Esophagus (tissue), 2 donors: ENCODE data around the gene ARL9. TPM values are rescaled to one million over a fixed set of nuclear protein-coding genes. Genes with fewer than 3 reads are reported as not detected.

Experiments
- H3K27ac ChIP-seq, 2 donors: one replicate each; pipeline ENCODE4 v1.5.1; 2013; ENCODE audit warnings: low read depth in 2 of 2, mild to moderate bottlenecking in 2 of 2, inconsistent platforms in 1 of 2, low read length in 1 of 2, moderate library complexity in 1 of 2
- H3K27me3 ChIP-seq, 2 donors: one replicate each; pipeline ENCODE4 v1.6.1; 2013; ENCODE audit warnings: low read length in 2 of 2, control low read depth in 1 of 2, mild to moderate bottlenecking in 1 of 2; ENCODE audit not compliant: insufficient read depth in 2 of 2, control insufficient read depth in 1 of 2
- H3K36me3 ChIP-seq, 2 donors: one replicate each; pipeline ENCODE4 v1.6.1; 2013; ENCODE audit warnings: low read length in 1 of 2; ENCODE audit not compliant: control insufficient read depth in 2 of 2, insufficient read depth in 2 of 2
- H3K4me1 ChIP-seq, 2 donors: one replicate each; pipeline ENCODE4 v1.6.1; 2013; ENCODE audit warnings: low read length in 1 of 2; ENCODE audit not compliant: control insufficient read depth in 2 of 2, insufficient read depth in 2 of 2
- H3K4me3 ChIP-seq, 2 donors: one replicate each; pipeline ENCODE4 v1.5.1; 2013; ENCODE audit warnings: low read length in 2 of 2, mild to moderate bottlenecking in 2 of 2, low read depth in 1 of 2, moderate library complexity in 1 of 2
- H3K9me3 ChIP-seq, 2 donors: one replicate each; pipeline ENCODE4 v1.6.1; 2013; ENCODE audit warnings: mild to moderate bottlenecking in 2 of 2, low read depth in 1 of 2, low read length in 1 of 2, moderate library complexity in 1 of 2; ENCODE audit not compliant: control insufficient read depth in 2 of 2, insufficient read depth in 1 of 2
- WGBS, 2 donors: extraction: QIAGEN DNeasy Blood & Tissue Kit; methylation state at CpG; one replicate each; pipeline ENCODE4 v1.1.7; 2013; 5-methylcytosine and 5-hydroxymethylcytosine counted together
- polyA plus RNA-seq, 2 donors: library from polyadenylated mRNA; stranded (reverse); fragments of 200-250 nt; gene quantifications; one replicate each; pipeline ENCODE4 v1.2.3, GENCODE V29; 2013
- donor health status: healthy with polysubstance abuse.
- donor health status: Bipolar disorder and iron deficiency.

The ARL9 gene
- polyA plus RNA-seq, 2 donors: 0.34 to 0.37 TPM

GRCh38 chr4:56530269-56531148, 24.9 kb downstream of the ARL9 start:
- Histone ChIP-seq H3K27ac (no peak overlapping the region), H3K27me3 (peaks cover 0 to 2% of the 10 kb centered on the region in 2 donors), H3K4me1 (peaks cover 2 to 5% of the 10 kb centered on the region in 2 donors), H3K9me3 (no peaks in the 10 kb centered on the region), H3K4me3 (peak overlapping the region; percentile 47 to 57), H3K36me3 (no peaks in the 10 kb centered on the region)
- 2 to 4% methylated on average over 57 to 68 of the region's 68 CpGs for WGBS, 2 donors

GRCh38 chr4:56531149-56531770, 25.7 kb downstream of the ARL9 start:
- WGBS, 2 donors: 34 to 39% methylated on average over 11 of the region's 11 CpGs
- Histone ChIP-seq H3K27me3 (peaks cover 0 to 2% of the 10 kb centered on the region in 2 donors), H3K36me3 (no peaks in the 10 kb centered on the region), H3K9me3 (no peaks in the 10 kb centered on the region), H3K4me1 (peaks cover 2 to 5% of the 10 kb centered on the region in 2 donors), H3K4me3 (peak overlapping the region; percentile 47 to 57), H3K27ac (no peak overlapping the region)

GRCh38 chr4:56531823-56532222, 26.2 kb downstream of the ARL9 start:
- 82 to 91% methylated on average over 4 of the region's 4 CpGs for WGBS, 2 donors

GRCh38 chr4:56532239-56532638, 26.6 kb downstream of the ARL9 start:
- no peaks in the 10 kb centered on the region for H3K36me3 ChIP-seq
- H3K27me3 ChIP-seq: peaks cover 0 to 2% of the 10 kb centered on the region in 2 donors
- no peaks in the 10 kb centered on the region for H3K9me3 ChIP-seq
- 92 to 97% methylated on average over 2 of the region's 2 CpGs for WGBS, 2 donors
- H3K4me1 ChIP-seq: peaks cover 2 to 5% of the 10 kb centered on the region in 2 donors
- no peak overlapping the region for H3K4me3 ChIP-seq
- H3K27ac ChIP-seq: no peak overlapping the region

More at GRCh38 chr4:56531823-56532222, 26.2 kb downstream of the ARL9 start:
- Histone ChIP-seq H3K4me3 (no peak overlapping the region), H3K9me3 (no peaks in the 10 kb centered on the region), H3K4me1 (peaks cover 2 to 5% of the 10 kb centered on the region in 2 donors), H3K36me3 (no peaks in the 10 kb centered on the region), H3K27ac (no peak overlapping the region), H3K27me3 (peaks cover 0 to 2% of the 10 kb centered on the region in 2 donors)

- H3K9me3 ChIP-seq: no peaks in the 10 kb centered on the region
- no peak overlapping the region for H3K27ac ChIP-seq
- 78 to 79% methylated on average over 7 of the region's 7 CpGs for WGBS, 2 donors
- no peaks in the 10 kb centered on the region for H3K36me3 ChIP-seq
- H3K27me3 ChIP-seq: peaks cover 0 to 2% of the 10 kb centered on the region in 2 donors
- peaks cover 0 to 2% of the 10 kb centered on the region in 2 donors for H3K4me1 ChIP-seq
- H3K4me3 ChIP-seq: no peak overlapping the region
Measured at GRCh38 chr4:56535915-56536314, 30.3 kb downstream of the ARL9 start.

- no peaks in the 10 kb centered on the region for H3K4me1 ChIP-seq
- no peak overlapping the region for H3K4me3 ChIP-seq
- 90 to 96% methylated on average over 1 of the region's 1 CpG for WGBS, 2 donors
Measured at GRCh38 chr4:56537147-56537546, 31.6 kb downstream of the ARL9 start.

GRCh38 chr4:56540826-56541225, 35.2 kb downstream of the ARL9 start:
- peaks cover 0 to 2% of the 10 kb centered on the region in 2 donors for H3K4me1 ChIP-seq
- no peaks in the 10 kb centered on the region for H3K9me3 ChIP-seq
- WGBS, 2 donors: 92 to 94% methylated on average over 4 of the region's 4 CpGs
- H3K36me3 ChIP-seq: no peaks in the 10 kb centered on the region
- H3K27me3 ChIP-seq: no peaks in the 10 kb centered on the region
- no peak overlapping the region for H3K27ac ChIP-seq
- no peak overlapping the region for H3K4me3 ChIP-seq

More at GRCh38 chr4:56537147-56537546, 31.6 kb downstream of the ARL9 start:
- Histone ChIP-seq H3K9me3 (no peaks in the 10 kb centered on the region), H3K27me3 (no peaks in the 10 kb centered on the region), H3K27ac (no peak overlapping the region), H3K36me3 (no peaks in the 10 kb centered on the region)

GRCh38 chr4:56544573-56545131, 39.1 kb downstream of the ARL9 start:
- peak overlapping the region; percentile 21 to 28 for H3K4me3 ChIP-seq
- no peaks in the 10 kb centered on the region for H3K36me3 ChIP-seq
- H3K27ac ChIP-seq: no peak overlapping the region
- peaks cover 0 to 2% of the 10 kb centered on the region in 2 donors for H3K4me1 ChIP-seq
- WGBS, 2 donors: 2 to 3% methylated on average over 33 of the region's 33 CpGs
- no peaks in the 10 kb centered on the region for H3K27me3 ChIP-seq
- no peaks in the 10 kb centered on the region for H3K9me3 ChIP-seq

GRCh38 chr4:56550642-56551041, 45.1 kb downstream of the ARL9 start:
- H3K27ac ChIP-seq: no peak overlapping the region
- no peaks in the 10 kb centered on the region for H3K27me3 ChIP-seq
- 77% methylated on average over 8 of the region's 8 CpGs for WGBS, 2 donors
- no peak overlapping the region for H3K4me3 ChIP-seq
- no peaks in the 10 kb centered on the region for H3K36me3 ChIP-seq
- H3K4me1 ChIP-seq: no peaks in the 10 kb centered on the region
- H3K9me3 ChIP-seq: no peaks in the 10 kb centered on the region
